ENCODE measurements around the gene NDC1. TPM values are rescaled to one million over a fixed set of nuclear protein-coding genes. Genes with fewer than 3 reads are reported as not detected.

Gene NDC1
- total RNA-seq, 4 donors from 2014 or later = 6.8 to 13.3 (median 11.1) TPM

- WGBS, 2 donors = 81 to 84% methylated on average over 7 of the region's 7 CpGs
- no peak overlapping the region for H3K4me3 ChIP-seq (ENCODE audit: low read depth, poor library complexity, severe bottlenecking)
- intact Hi-C loops (cut with DNase I; ENCODE audit: low total_unique reads) = no loop called here
- TF ChIP-seq CTCF (IDR thresholded peaks at IDR 0.05) = no peak
- no peak for DNase-seq (ENCODE audit: low spot score in 2 of 2)
These were observed 12.1 kb upstream of the NDC1 start for GRCh38 chr1:53850082-53850673.

GRCh38 chr1:53847980-53848379, 9.9 kb upstream of the NDC1 start:
- no peak overlapping the region for H3K4me3 ChIP-seq (ENCODE audit: low read depth, poor library complexity, severe bottlenecking)
- DNase-seq (ENCODE audit: low spot score in 2 of 2) = no peak
- WGBS, 2 donors = 87 to 90% methylated on average over 6 of the region's 6 CpGs
- TF ChIP-seq POLR2A (IDR thresholded peaks at IDR 0.05) (no peak), CTCF (IDR thresholded peaks at IDR 0.05) (no peak)
- intact Hi-C loops (cut with DNase I; ENCODE audit: low total_unique reads) = no loop called here

- 82 to 88% methylated on average over 3 of the region's 3 CpGs for WGBS, 2 donors
- intact Hi-C loops (cut with DNase I; ENCODE audit: low total_unique reads) = no loop called here
- no peak for TF ChIP-seq POLR2A (IDR thresholded peaks at IDR 0.05)
- TF ChIP-seq CTCF (IDR thresholded peaks at IDR 0.05) = no peak
- H3K4me3 ChIP-seq (ENCODE audit: low read depth, poor library complexity, severe bottlenecking) = no peak overlapping the region
- no peak for DNase-seq (ENCODE audit: low spot score in 2 of 2)
These were observed 4.3 kb upstream of the NDC1 start for GRCh38 chr1:53842347-53842746.

GRCh38 chr1:53838654-53838974, 518 bp upstream of the NDC1 start:
- no peak overlapping the region for H3K4me3 ChIP-seq (ENCODE audit: low read depth, poor library complexity, severe bottlenecking)
- TF ChIP-seq POLR2A (IDR thresholded peaks at IDR 0.05) = no peak
- no peak for TF ChIP-seq CTCF (IDR thresholded peaks at IDR 0.05)
- intact Hi-C loops (cut with DNase I; ENCODE audit: low total_unique reads) = no loop called here
- no peak for DNase-seq (ENCODE audit: low spot score in 2 of 2)
- 2 to 5% methylated on average over 2 of the region's 2 CpGs for WGBS, 2 donors

- DNase-seq (ENCODE audit: low spot score in 2 of 2) = no peak
- intact Hi-C loops (cut with DNase I; ENCODE audit: low total_unique reads) = no loop called here
- H3K4me3 ChIP-seq (ENCODE audit: low read depth, poor library complexity, severe bottlenecking) = peak overlapping the region; percentile 77
- WGBS, 2 donors = 0 to 1% methylated on average over 5 of the region's 5 CpGs
- no peak for TF ChIP-seq CTCF (IDR thresholded peaks at IDR 0.05)
- no peak for TF ChIP-seq POLR2A (IDR thresholded peaks at IDR 0.05)
These were observed 511 bp downstream of the NDC1 start for GRCh38 chr1:53837646-53837923.

GRCh38 chr1:53835491-53835890, 2.6 kb downstream of the NDC1 start:
- no peak for DNase-seq (ENCODE audit: low spot score in 2 of 2)
- 84 to 94% methylated on average over 2 of the region's 2 CpGs for WGBS, 2 donors
- no peak overlapping the region for H3K4me3 ChIP-seq (ENCODE audit: low read depth, poor library complexity, severe bottlenecking)
- intact Hi-C loops (cut with DNase I; ENCODE audit: low total_unique reads) = no loop called here
- no peak for TF ChIP-seq POLR2A (IDR thresholded peaks at IDR 0.05)
